ENCODE data around the gene ADAMTSL2.

The ADAMTSL2 gene

DNA sequence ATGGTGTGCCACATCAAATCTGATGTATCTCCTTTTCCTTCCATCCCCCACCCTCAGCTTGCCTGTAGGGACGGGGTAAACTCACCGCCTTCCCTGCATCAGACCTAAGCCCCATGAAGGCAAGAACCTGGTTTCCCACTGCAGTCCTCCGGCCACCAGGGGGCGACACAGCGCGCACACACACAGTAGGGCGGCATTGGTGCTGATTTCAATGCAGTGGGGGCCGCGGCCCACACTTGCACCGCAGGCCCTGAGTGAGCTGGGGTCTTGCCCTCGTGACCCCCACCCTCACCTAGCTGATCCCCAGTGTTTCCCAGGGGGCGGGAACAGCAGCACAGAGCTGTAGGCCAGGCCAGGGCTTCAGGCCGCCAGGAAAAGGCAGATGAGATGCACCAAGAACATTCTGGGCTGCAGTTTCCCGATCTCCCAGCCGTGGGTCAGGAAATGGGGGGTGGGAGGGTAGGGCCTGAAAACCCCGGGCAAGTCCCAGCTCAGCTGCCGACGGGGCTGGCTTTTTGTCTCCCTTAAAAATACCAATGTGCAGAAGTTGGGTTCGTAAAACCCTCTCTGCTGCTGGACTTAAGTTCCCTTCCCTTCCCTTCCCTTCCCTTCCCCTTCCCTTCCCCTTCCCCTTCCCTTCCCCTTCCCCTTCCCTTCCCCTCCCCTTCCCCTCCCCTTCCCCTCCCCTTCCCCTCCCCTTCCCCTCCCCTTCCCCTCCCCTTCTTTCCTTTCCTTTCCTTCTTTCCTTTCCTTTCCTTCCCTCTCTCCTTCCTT is 55.1 kb downstream of the ADAMTSL2 start:
- no peak for DNase-seq (ENCODE audit: low spot score)

GRCh38 chr9:133590231-133590855 is 55.8 kb downstream of the ADAMTSL2 start:
- no peak for DNase-seq (ENCODE audit: low spot score)

DNA sequence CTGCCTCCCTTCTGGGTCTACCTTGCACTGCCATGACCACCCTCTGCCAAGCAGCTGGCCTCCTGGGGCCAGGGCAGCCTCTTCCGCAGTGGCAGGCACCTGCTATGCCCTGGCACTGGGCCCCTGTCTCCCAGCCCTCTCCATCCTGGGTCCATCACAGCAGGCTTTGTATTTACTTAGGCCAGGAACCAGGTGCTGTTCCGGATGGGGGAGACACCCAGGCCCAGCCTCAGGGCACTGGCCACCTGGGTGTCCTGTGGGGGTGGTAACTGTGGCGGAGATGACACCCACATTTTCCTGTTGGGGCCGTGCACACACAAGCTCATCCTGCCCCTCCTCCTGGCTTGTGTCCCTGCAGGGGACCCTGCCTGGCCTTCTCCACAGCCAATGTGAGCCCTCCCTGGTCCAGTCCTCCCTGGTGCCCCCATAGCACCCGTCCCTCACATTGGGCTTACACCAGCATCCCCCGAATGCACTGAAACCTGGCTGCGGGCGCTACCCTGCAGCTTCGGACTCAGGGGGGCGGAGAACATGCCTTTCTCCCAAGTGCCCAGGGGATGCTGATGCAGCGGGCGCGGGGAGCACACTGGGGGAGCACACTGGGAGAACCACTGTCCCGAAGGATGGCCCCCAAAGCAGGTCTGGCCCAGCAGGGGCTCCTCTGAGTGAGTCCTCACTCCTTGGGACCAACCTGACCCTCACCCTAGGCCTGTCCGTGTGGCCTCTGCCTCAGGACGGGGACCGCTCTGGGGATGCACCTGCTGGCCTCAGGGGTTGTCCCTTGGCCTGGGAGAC is 56.8 kb downstream of the ADAMTSL2 start:
- DNase-seq (ENCODE audit: low spot score): no peak

- no peak for DNase-seq (ENCODE audit: low spot score)
Observed at GRCh38 chr9:133591985-133592384, 57.5 kb downstream of the ADAMTSL2 start.

GRCh38 chr9:133592731-133593409 is 58.4 kb downstream of the ADAMTSL2 start:
- DNase-seq (ENCODE audit: low spot score): no peak

GRCh38 chr9:133593587-133594253 is 59.2 kb downstream of the ADAMTSL2 start:
- no peak for DNase-seq (ENCODE audit: low spot score)

DNA sequence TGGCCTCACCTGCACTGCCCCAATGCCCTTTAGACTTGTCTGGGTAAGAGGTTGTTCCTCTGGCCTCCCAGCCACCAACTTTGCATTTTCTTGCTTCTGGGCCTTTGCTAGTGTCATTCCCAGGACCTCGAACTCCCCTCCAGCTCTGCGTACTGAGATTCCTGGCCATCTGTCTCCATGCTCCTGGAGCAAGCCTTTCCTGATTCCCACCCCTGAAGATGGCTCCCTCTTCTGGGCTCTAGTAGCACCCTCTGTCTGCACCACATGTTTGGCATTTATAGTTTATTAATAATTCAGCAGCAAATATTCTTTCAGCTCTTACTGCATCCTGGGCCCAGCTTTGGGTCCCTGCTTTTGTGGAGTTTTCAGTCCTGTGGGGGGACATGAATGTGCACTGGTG is 59.8 kb downstream of the ADAMTSL2 start:
- DNase-seq (ENCODE audit: low spot score): no peak

GRCh38 chr9:133595910-133596309 is 61.4 kb downstream of the ADAMTSL2 start:
- no peak for DNase-seq (ENCODE audit: low spot score)

- no peak for DNase-seq (ENCODE audit: low spot score)
Observed at GRCh38 chr9:133597316-133597957, 62.9 kb downstream of the ADAMTSL2 start.

DNA sequence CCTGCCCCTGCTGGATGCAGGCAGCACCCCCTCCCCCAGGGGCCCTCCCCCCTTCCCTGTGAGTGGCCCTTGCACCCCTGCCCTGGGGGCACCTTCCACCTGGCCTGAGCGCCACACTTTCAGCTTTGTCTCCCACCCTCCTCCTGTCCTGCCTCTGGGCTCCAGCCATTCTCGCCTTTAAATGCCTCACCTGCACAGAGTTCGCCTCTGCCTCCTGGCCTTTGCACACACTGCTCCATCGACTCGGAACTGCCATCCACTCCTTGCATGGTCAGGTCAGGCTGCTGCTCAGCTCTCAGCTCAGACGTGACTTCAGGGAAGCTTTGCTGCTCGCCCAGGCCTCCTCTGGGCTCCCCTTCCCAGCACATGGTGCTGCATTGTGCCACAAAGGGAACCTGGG is 64.5 kb downstream of the ADAMTSL2 start:
- DNase-seq (ENCODE audit: low spot score): no peak

- no peak for DNase-seq (ENCODE audit: low spot score)
Observed at GRCh38 chr9:133599470-133600173, 65.1 kb downstream of the ADAMTSL2 start.

DNA sequence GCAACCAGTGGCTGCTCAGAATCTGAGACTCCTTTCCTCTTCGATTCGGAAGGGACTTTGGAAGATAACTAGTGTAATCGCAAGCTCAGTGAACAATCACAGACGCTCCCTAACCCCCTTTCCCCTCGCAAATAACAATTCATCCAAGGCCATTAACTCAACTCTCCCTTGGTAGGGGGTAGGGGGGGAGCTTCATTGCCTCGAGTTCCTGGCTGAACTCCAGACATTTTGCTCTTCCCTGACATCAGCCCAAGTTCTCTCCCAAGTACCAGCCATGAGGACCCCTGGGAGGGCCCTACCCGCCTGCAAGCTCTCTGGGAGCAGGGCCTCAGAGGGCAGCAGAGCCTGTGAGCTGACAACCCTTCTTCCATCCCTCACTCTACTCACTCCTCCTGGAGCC is 66.2 kb downstream of the ADAMTSL2 start:
- no peak for DNase-seq (ENCODE audit: low spot score)

- no peak for DNase-seq (ENCODE audit: low spot score)
Observed at GRCh38 chr9:133601746-133602145, 67.2 kb downstream of the ADAMTSL2 start.

- no peak for DNase-seq (ENCODE audit: low spot score)
Observed at GRCh38 chr9:133602277-133602676, 67.8 kb downstream of the ADAMTSL2 start.

DNA sequence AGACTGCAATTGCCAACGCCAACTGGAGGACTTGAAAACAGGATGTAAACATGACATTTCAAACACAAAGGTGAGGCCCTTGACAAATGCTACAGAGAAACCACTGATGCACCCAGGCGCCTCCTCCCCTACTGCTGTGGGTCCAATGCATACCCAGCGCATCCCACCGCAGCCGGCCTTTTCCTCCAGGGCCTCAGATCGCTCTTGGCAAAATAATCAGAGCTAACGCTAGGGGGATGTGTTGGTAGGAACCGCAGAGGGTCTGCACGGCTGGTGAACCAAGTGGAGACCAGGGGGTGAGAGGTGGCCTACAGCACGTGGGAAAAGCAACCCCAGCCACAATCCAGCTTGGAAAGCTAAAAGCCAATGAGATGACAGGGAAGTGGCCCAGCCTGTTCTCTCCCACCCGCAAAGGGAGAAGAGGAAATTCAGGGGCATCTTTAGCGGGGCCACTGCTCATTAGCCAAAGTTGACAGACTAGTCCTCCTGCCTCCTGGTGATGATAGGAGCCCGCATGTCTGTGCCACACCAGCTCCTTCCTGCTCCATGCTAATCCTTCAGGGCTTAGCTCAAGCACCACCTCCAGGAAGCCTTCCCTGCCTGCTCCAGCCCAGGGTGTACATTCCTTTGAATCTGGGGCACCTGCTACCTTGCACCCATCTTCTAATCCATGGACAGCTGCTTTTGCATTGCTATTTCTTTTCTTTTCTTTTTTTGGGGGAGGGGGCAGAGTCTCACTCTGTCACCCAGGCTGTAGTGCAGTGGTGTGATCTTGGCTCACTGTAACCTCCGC is 68.8 kb downstream of the ADAMTSL2 start:
- DNase-seq (ENCODE audit: low spot score): no peak

DNA sequence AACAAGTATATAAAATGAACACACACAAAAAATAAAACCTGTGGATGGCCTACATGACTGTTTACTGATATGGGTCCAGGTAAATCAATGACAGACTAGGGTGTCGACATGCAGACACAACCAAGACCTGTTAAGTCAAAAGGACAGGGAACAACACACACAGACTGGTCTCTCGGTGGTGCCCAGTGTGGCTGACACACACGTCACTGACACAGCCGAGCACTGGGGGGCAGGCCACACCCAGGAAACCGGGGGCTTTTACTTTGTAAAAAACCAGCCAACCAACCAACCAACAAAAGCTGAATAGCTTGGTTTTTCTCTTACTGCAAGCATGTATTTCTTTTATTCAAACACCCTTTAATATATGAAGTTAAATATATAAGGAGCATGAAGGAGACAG is 69.7 kb downstream of the ADAMTSL2 start:
- DNase-seq (ENCODE audit: low spot score): no peak

DNA sequence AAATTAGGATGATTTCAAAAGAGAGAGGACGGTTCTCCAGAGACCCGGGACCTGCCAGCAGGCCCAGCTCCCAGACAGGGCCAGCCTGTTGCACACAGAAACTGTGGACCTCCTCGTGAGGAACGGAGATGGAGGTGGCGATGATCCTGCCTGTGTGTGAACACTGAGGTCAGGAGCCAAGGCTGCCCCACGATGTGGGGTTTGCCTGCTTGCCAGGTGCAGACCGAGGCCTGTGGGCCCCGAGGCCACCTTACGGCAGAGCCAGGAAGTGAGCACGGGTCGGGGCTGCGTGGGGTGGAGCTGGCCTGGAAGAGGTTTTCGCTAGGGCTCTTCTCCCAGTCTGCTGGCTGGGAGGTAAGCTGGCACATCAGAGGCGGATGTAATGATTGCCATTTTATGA is 70.4 kb downstream of the ADAMTSL2 start:
- no peak for DNase-seq (ENCODE audit: low spot score)

DNA sequence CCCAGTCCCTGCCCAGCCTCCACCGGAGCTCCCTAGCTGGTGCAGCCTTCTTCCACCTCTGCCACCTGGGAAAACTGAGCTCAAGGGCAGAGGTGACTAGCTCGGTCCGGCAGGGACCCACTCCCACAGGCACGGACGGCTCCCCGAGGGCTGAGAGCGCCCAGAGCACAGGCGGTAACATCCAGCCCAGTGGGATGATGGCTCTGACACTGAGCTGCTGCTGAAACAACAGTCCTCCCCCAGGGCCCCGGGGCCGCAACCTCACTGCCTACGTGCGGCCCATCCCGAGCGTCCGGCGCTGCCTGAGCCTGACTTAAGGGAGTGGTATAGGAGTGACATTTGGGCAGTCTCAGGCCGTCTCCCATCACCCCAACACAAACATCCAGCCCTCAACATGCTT is 70.9 kb downstream of the ADAMTSL2 start:
- no peak for DNase-seq (ENCODE audit: low spot score)

DNA sequence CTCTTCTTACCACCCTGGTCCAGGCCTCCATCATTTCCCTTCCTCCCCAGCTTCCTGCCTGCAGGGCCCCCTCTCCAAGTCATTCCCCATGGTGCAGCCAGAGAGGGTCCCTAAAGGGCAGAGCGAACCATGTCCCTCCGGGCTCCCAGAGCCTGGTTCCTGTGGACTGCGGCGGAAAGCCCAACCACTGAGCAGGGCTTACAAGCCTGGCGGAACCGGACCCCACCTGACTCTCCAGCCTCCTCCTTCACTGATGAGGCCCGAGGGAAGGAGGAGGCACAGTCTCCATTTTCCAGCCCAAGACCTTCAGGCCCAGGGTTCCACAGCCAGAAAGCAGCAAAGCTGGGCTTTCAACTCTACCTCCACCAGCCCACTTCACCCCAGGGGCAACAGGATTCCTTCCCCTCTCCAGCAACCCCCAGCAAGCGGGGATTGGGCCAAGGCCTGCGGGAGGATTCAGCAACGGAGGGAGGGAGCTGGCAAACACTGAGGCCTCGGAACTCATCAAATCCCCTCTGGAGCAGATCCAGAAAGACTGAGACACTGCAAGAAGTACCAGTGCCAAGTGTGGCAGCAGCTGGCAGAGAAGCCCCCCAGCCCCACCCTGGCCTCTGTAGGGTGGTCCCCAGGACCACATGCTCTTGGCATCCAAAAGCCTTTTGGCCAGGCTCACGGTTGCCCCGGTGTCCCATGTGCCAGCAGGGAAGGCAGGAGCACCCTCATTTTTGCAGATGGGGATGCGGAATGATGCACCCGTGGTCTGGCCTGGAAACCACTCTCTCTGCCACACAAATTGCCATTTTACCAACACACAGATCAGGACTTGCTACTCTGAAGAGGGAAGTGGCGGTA is 71.6 kb downstream of the ADAMTSL2 start:
- DNase-seq (ENCODE audit: low spot score): no peak
